ENCODE data around the gene UBXN6. TPM values are rescaled to one million over a fixed set of nuclear protein-coding genes. Genes with fewer than 3 reads are reported as not detected.

The UBXN6 gene
- total and polyA plus RNA-seq, 2 of the 8 experiments (the other 6 are each of a cell fraction or from before 2014, with no cell fraction given): 28.0 to 43.8 TPM

- H3K23me2 ChIP-seq (ENCODE audit: low read depth, low read length): no peaks in the 10 kb centered on the region
- TF ChIP-seq, protein P1, sequence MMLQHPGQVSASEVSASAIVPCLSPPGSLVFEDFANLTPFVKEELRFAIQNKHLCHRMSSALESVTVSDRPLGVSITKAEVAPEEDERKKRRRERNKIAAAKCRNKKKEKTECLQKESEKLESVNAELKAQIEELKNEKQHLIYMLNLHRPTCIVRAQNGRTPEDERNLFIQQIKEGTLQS (IDR thresholded peaks at IDR 0.05; ENCODE audit: insufficient read depth, low read depth, low read length): no peak
- peak; percentile 38 for TF ChIP-seq POLR2AphosphoS5 (IDR thresholded peaks at IDR 0.05; ENCODE audit: low read depth, low read length)
- TF ChIP-seq ASH2L (IDR thresholded peaks at IDR 0.05; ENCODE audit: low read length): no peak
- TF ChIP-seq TEAD4 (IDR thresholded peaks at IDR 0.05; ENCODE audit: low read depth, low read length): no peak
- TF ChIP-seq POLR2A (IDR thresholded peaks at IDR 0.05; ENCODE audit: control extremely low read depth in 1 of 2, low read depth in 2 of 2, low read length in 2 of 2): peak in 1 of 2 experiments; percentile 39; a peak in 2 of 3 replicates
- TF ChIP-seq, protein P2, sequence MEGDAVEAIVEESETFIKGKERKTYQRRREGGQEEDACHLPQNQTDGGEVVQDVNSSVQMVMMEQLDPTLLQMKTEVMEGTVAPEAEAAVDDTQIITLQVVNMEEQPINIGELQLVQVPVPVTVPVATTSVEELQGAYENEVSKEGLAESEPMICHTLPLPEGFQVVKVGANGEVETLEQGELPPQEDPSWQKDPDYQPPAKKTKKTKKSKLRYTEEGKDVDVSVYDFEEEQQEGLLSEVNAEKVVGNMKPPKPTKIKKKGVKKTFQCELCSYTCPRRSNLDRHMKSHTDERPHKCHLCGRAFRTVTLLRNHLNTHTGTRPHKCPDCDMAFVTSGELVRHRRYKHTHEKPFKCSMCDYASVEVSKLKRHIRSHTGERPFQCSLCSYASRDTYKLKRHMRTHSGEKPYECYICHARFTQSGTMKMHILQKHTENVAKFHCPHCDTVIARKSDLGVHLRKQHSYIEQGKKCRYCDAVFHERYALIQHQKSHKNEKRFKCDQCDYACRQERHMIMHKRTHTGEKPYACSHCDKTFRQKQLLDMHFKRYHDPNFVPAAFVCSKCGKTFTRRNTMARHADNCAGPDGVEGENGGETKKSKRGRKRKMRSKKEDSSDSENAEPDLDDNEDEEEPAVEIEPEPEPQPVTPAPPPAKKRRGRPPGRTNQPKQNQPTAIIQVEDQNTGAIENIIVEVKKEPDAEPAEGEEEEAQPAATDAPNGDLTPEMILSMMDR (IDR thresholded peaks at IDR 0.05; ENCODE audit: control extremely low read depth in 1 of 3, insufficient read depth in 1 of 3, low read depth in 1 of 3, low read length in 3 of 3): no peak
- H4K20me1 ChIP-seq (replicated peaks in 1 of 2; ENCODE audit: control insufficient read depth in 1 of 2, insufficient read depth in 2 of 2, low read length in 2 of 2): peaks cover 13 to 35% of the 10 kb centered on the region in 2 experiments
- FAIRE-seq: no peak
- no peak overlapping the region; a peak in 1 of 7 replicates for H3K9ac ChIP-seq (replicated peaks in 1 of 4; ENCODE audit: extremely low read depth in 1 of 4, low read depth in 3 of 4, low read length in 3 of 4)
- no peak overlapping the region; the same call in 1 of the 2 replicates for H4K8ac ChIP-seq (ENCODE audit: extremely low read depth, insufficient read depth, low read length)
- H3K79me1 ChIP-seq (ENCODE audit: low read depth, low read length): no peaks in the 10 kb centered on the region; the same call in 1 of the 2 replicates
- H2AFZ ChIP-seq (ENCODE audit: low read length): no peak overlapping the region
- no peak overlapping the region for H2BK20ac ChIP-seq (ENCODE audit: low read length)
- H3K27ac ChIP-seq (ENCODE audit: low read depth, low read length): peak overlapping the region; percentile 38
- H3K9me3 ChIP-seq (ENCODE audit: insufficient read depth in 2 of 2, low read depth in 1 of 2, low read length in 1 of 2): no peaks in the 10 kb centered on the region
- peaks cover 16 to 43% (median 30%) of the 10 kb centered on the region in 4 experiments; a peak in 7 of 8 replicates for H3K36me3 ChIP-seq (ENCODE audit: control insufficient read depth in 2 of 4, insufficient read depth in 4 of 4, low read length in 3 of 4)
- peaks cover 0 to 2% (median 0%) of the 10 kb centered on the region in 4 experiments; a peak in 4 of 7 replicates for H3K4me1 ChIP-seq (replicated peaks in 1 of 4; ENCODE audit: control insufficient read depth in 3 of 4, insufficient read depth in 4 of 4, low read length in 3 of 4)
- H3K79me2 ChIP-seq (ENCODE audit: control insufficient read depth in 1 of 2, insufficient read depth in 2 of 2, low read length in 2 of 2): no peaks in the 10 kb centered on the region
- no peak overlapping the region for H2AK5ac ChIP-seq (ENCODE audit: low read depth, low read length)
- no peaks in the 10 kb centered on the region for H3K27me3 ChIP-seq (replicated peaks in 1 of 4; ENCODE audit: control insufficient read depth in 3 of 4, extremely low read depth in 1 of 4, insufficient read depth in 3 of 4, low read length in 3 of 4)
- H3K23ac ChIP-seq (ENCODE audit: insufficient read length): no peak overlapping the region
- no peak overlapping the region for H3K4me3 ChIP-seq (ENCODE audit: extremely low read depth in 1 of 4, insufficient read depth in 2 of 4, low read depth in 3 of 4, low read length in 4 of 4)
- no peak overlapping the region for H3K4ac ChIP-seq (replicated peaks; ENCODE audit: insufficient read length, low read depth, low read length)
- WGBS, 2 experiments (ENCODE audit: extremely low coverage in 1 of 2, insufficient coverage in 1 of 2, insufficient read length in 1 of 2, insufficient replicate concordance in 2 of 2, low coverage in 1 of 2, low lambda C conversion rate in 2 of 2, missing lambda C conversion rate in 1 of 2): 89% methylated on average over 35 of the region's 36 CpGs; no CpG with 5 or more reads in 1 of the 2 experiments
- no peak overlapping the region for H4K91ac ChIP-seq (replicated peaks; ENCODE audit: insufficient read length, low read length)
- H2BK12ac ChIP-seq (ENCODE audit: low read depth, low read length): no peak overlapping the region
- no peak overlapping the region for H2BK120ac ChIP-seq (replicated peaks; ENCODE audit: low read depth, low read length)
- H3K4me2 ChIP-seq (ENCODE audit: insufficient read depth in 1 of 2, low read depth in 2 of 2, low read length in 2 of 2): no peak overlapping the region
- H4K5ac ChIP-seq (ENCODE audit: insufficient read length, low read depth, low read length): no peak overlapping the region
- no peak overlapping the region for H3K14ac ChIP-seq (ENCODE audit: insufficient read length)
- H3K18ac ChIP-seq (ENCODE audit: extremely low read depth, low read length): no peak overlapping the region
- no peak overlapping the region for H2BK15ac ChIP-seq (ENCODE audit: low read length)
- DNase-seq (ENCODE audit: low read depth in 1 of 2, low spot score in 2 of 2): peak in 1 of 2 experiments; percentile 52
- ChIA-PET CTCF (ENCODE audit: partially characterized antibody) (interaction anchor here (0.5 to 3.6 kb wide), 3 partner anchors 8 to 124 kb away, joined by 4 to 12 read pairs (median 6); no protein-coding TSS in a partner anchor), POLR2A (ENCODE audit: partially characterized antibody) (interaction anchor here (1.2 to 58.1 kb wide), 6 partner anchors 7 to 196 kb away, joined by 3 to 1590 read pairs (median 7); partner anchors contain the start of genes CHAF1A, SH3GL1 and UBXN6)
- H2BK5ac ChIP-seq (ENCODE audit: low read depth, low read length): no peak overlapping the region
- H3K56ac ChIP-seq (replicated peaks; ENCODE audit: insufficient read length, low read depth, low read length): no peak overlapping the region
Observed at GRCh38 chr19:4444765-4445741, 12.5 kb downstream of the UBXN6 start.
